Lung microvascular endothelial cell (primary cell): ENCODE measurements around the gene LRR1. TPM values are rescaled to one million over a fixed set of nuclear protein-coding genes. Genes with fewer than 3 reads are reported as not detected.

ENCODE experiments used
- DNase-seq, 2 donors: peaks; one replicate each; pipeline versions ENCODE4 v3.0.0 to v3.0.0-alpha.2; 2010; ENCODE audit warnings: low read depth in 2 of 2
- total RNA-seq: library from RNA; depleted of rRNA; stranded (reverse); fragments of >200 nt; gene quantifications from 2 replicates; pipeline ENCODE4 v1.2.1, GENCODE V29; 2014

The LRR1 gene
- 11.9 and 16.1 TPM in 2 replicates for total RNA-seq

GRCh38 chr14:49598485-49599300 lies at the start of gene LRR1:
Gene LRR1, plus strand, starts transcription at chr14:49598940. Its CDS starts 81 bp downstream, at chr14:49599021.
- peak; percentile 85 to 90 for DNase-seq

- no peak for DNase-seq
Observed at GRCh38 chr14:49549446-49549845, 49.3 kb upstream of the LRR1 start.

GRCh38 chr14:49549881-49550280 lies 48.9 kb upstream of the LRR1 start:
- DNase-seq: no peak

- DNase-seq: peak; percentile 11 to 14
Observed at GRCh38 chr14:49550286-49551184, 48.2 kb upstream of the LRR1 start.

GRCh38 chr14:49551569-49551968 lies 47.2 kb upstream of the LRR1 start:
- no peak for DNase-seq

- no peak for DNase-seq
Observed at GRCh38 chr14:49553106-49553505, 45.6 kb upstream of the LRR1 start.

- no peak for DNase-seq
Observed at GRCh38 chr14:49553892-49554291, 44.8 kb upstream of the LRR1 start.

- no peak for DNase-seq
Observed at GRCh38 chr14:49559979-49560768, 38.6 kb upstream of the LRR1 start.

- no peak for DNase-seq
Observed at GRCh38 chr14:49566714-49567113, 32.0 kb upstream of the LRR1 start.

GRCh38 chr14:49569281-49569680 lies 29.5 kb upstream of the LRR1 start:
- no peak for DNase-seq

- no peak for DNase-seq
Observed at GRCh38 chr14:49574038-49574437, 24.7 kb upstream of the LRR1 start.

GRCh38 chr14:49578141-49578540 lies 20.6 kb upstream of the LRR1 start:
- DNase-seq: no peak

GRCh38 chr14:49579841-49580240 lies 18.9 kb upstream of the LRR1 start:
- DNase-seq: no peak

GRCh38 chr14:49581209-49582112 lies 17.3 kb upstream of the LRR1 start:
- DNase-seq: no peak

GRCh38 chr14:49582113-49582977 lies 16.4 kb upstream of the LRR1 start:
- no peak for DNase-seq

GRCh38 chr14:49583629-49584028 lies 15.1 kb upstream of the LRR1 start:
- DNase-seq: no peak

- DNase-seq: no peak
Observed at GRCh38 chr14:49584058-49584457, 14.7 kb upstream of the LRR1 start.

- peak; percentile 17 to 23 for DNase-seq
Observed at GRCh38 chr14:49584981-49585640, 13.6 kb upstream of the LRR1 start.
